HepG2 (cell line): ENCODE data around the gene POU3F3. TPM values are rescaled to one million over a fixed set of nuclear protein-coding genes. Genes with fewer than 3 reads are reported as not detected.

Source experiments
- ATAC-seq: fragments of 200-7000 bp; cut with Tn5 transposase; 3 replicates; pipeline ENCODE4 v1.9.1; 2020; ENCODE audit warnings: mild to moderate bottlenecking, moderate library complexity
- BruUV-seq: library from RNA; stranded (reverse); fragments of 400-500 nt; replicated peaks from 2 replicates; lab custom pipeline; 2021; lab: Mats Ljungman, UMichigan
- CTCF ChIA-PET: fragments of 300-600 bp; formaldehyde crosslinking; extraction: SDS; loops from one replicate; lab custom pipeline; 2021; ENCODE audit warnings: low total read pairs, inconsistent platforms, low intra/inter-chr PET ratio; lab: Yijun Ruan, JAX
- POLR2A ChIA-PET: fragments of 350-600 bp; sonication (Branson Sonifier 250); formaldehyde crosslinking; loops from one replicate; lab custom pipeline; 2020; ENCODE audit warnings: antibody characterized with exemption, inconsistent platforms; lab: Yijun Ruan, JAX
- DNase-seq: peaks from one replicate; pipeline ENCODE4 v3.0.0-alpha.2; 2015; ENCODE audit warnings: low spot score
- FAIRE-seq: peaks from 3 replicates; lab custom pipeline; 2011; peaks lifted over from hg19 to GRCh38; lab: Jason Lieb, UNC
- H2AFZ ChIP-seq: one replicate; pipeline ENCODE4 v1.6.1; 2011; ENCODE audit warnings: low read length, inconsistent platforms
- H3K27ac ChIP-seq: fragments of 300-600 bp; 3 replicates; pipeline ENCODE4 v1.8.0; 2011; ENCODE audit warnings: mixed run types, mild to moderate bottlenecking, mixed read lengths, low read length, inconsistent platforms; ENCODE audit not compliant: insufficient read depth; ENCODE audit errors: extremely low read length
- H3K27me3 ChIP-seq, 2 experiments: fragments of 200-600 bp in 1 of 2; 2 replicates in 1 of 2; 3 replicates in 1 of 2; pipeline versions ENCODE4 v1.6.0 to v1.8.0; 2011; ENCODE audit warnings: low read length in 2 of 2, mild to moderate bottlenecking in 2 of 2, moderate library complexity in 2 of 2, inconsistent platforms in 1 of 2; ENCODE audit not compliant: insufficient read depth in 2 of 2, control insufficient read depth in 1 of 2
- H3K36me3 ChIP-seq, 2 experiments: fragments of 200-600 bp in 1 of 2; replicated peaks in 1 of 2; 2 replicates in 1 of 2; 3 replicates in 1 of 2; pipeline versions ENCODE4 v1.5.1 to v1.8.0; 2011; ENCODE audit warnings: low read length in 2 of 2, inconsistent platforms in 1 of 2; ENCODE audit not compliant: insufficient read depth in 2 of 2, control insufficient read depth in 1 of 2
- H3K4me1 ChIP-seq: 2 replicates; pipeline ENCODE4 v1.5.1; 2012; ENCODE audit warnings: low read length, inconsistent platforms; ENCODE audit not compliant: insufficient read depth
- H3K4me2 ChIP-seq: 2 replicates; pipeline ENCODE4 v1.6.0; 2011; ENCODE audit warnings: low read depth, low read length, inconsistent platforms
- H3K4me3 ChIP-seq, 3 experiments: fragments of 200-600 bp in 1 of 3; sonication (generic), shearing (Covaris generic) in 1 of 3; replicated peaks in 1 of 3; 2 replicates each; pipeline ENCODE4 v1.5.1; 2011 to 2016; ENCODE audit warnings: low read length in 3 of 3, inconsistent platforms in 2 of 3, low read depth in 2 of 3, mild to moderate bottlenecking in 2 of 3, control low read depth in 1 of 3, mixed read lengths in 1 of 3; ENCODE audit not compliant: insufficient read depth in 1 of 3
- H3K79me2 ChIP-seq: one replicate; pipeline ENCODE4 v1.6.1; 2011; ENCODE audit warnings: low read length, inconsistent platforms; ENCODE audit not compliant: insufficient read depth
- H3K9ac ChIP-seq: 2 replicates; pipeline ENCODE4 v1.6.0; 2011; ENCODE audit warnings: mild to moderate bottlenecking, low read depth, low read length, inconsistent platforms; ENCODE audit not compliant: insufficient read depth
- H3K9me3 ChIP-seq: 2 replicates; pipeline ENCODE4 v1.5.1; 2012; ENCODE audit warnings: mild to moderate bottlenecking, low read length
- H4K20me1 ChIP-seq: 2 replicates; pipeline ENCODE4 v1.6.0; 2011; ENCODE audit warnings: inconsistent platforms, mild to moderate bottlenecking, low read length, moderate library complexity; ENCODE audit not compliant: insufficient read depth
- BCL3 ChIP-seq: sonication (generic); formaldehyde crosslinking; IDR thresholded peaks from 2 replicates; pipeline ENCODE4 v1.5.1; 2020; ENCODE audit warnings: mild to moderate bottlenecking, missing genetic modification reagents, moderate library complexity
- ELK4 ChIP-seq: sonication (generic); formaldehyde crosslinking; IDR thresholded peaks from 2 replicates; pipeline ENCODE4 v1.9.0; 2021; ENCODE audit warnings: missing genetic modification reagents, borderline replicate concordance
- RFX3 ChIP-seq: IDR thresholded peaks from 2 replicates; pipeline ENCODE4 v1.6.1; 2016; ENCODE audit warnings: missing biosample characterization, missing genetic modification reagents
- SSRP1 ChIP-seq: IDR thresholded peaks from 2 replicates; pipeline ENCODE4 v1.6.1; 2016; ENCODE audit warnings: control low read depth
- ZBTB46 ChIP-seq: sonication (generic); formaldehyde crosslinking; IDR thresholded peaks from 2 replicates; pipeline ENCODE4 v1.4.0; 2020; ENCODE audit warnings: mild to moderate bottlenecking, missing genetic modification reagents, borderline replicate concordance
- ZC3H4 ChIP-seq: sonication (generic); formaldehyde crosslinking; IDR thresholded peaks from 2 replicates; pipeline ENCODE4 v1.4.0; 2020; ENCODE audit warnings: missing genetic modification reagents, borderline replicate concordance
- ZNF335 ChIP-seq: sonication (generic); formaldehyde crosslinking; IDR thresholded peaks from 2 replicates; pipeline ENCODE4 v1.4.0; 2020; ENCODE audit warnings: missing genetic modification reagents
- WGBS: methylation state at CpG from one replicate; pipeline ENCODE4 v1.1.6; 2017; ENCODE audit warnings: low lambda C conversion rate; 5-methylcytosine and 5-hydroxymethylcytosine counted together
- in situ Hi-C: cut with HindIII; loops from 2 replicates; pipeline ENCODE4 v1.10.0; 2017; ENCODE audit warnings: low pct_unique_long_range_greater_than_20kb; ENCODE audit not compliant: extremely low pct_ligation_motif_present
- intact Hi-C: fragments of 100-400 bp; cut with micrococcal nuclease; formaldehyde crosslinking; loops from one replicate; pipeline ENCODE4 v1.10.0; 2022; ENCODE audit not compliant: unreplicated experiment
- polyA plus RNA-seq, 8 experiments: library from polyadenylated mRNA; depleted of rRNA in 3 of 8; stranded (reverse) in 7 of 8; unstranded in 1 of 8; fragments of >200 nt; fragmentation: Illumina TruSeq in 4 of 8; extraction: Trizol in 4 of 8; gene quantifications; 2 replicates each; pipeline versions ENCODE4 v1.2.1 to v1.2.3, GENCODE V29; 2011 to 2016; ENCODE audit warnings: low read depth in 4 of 8, missing spikeins in 1 of 8, mixed read lengths in 1 of 8; ENCODE audit not compliant: insufficient read depth in 1 of 8
- total RNA-seq, 5 experiments: library from RNA; depleted of rRNA; stranded (reverse); fragments of >200 nt; fragmentation: Illumina TruSeq; extraction: Trizol; gene quantifications; 2 replicates each; pipeline ENCODE4 v1.2.3, GENCODE V29; 2016; ENCODE audit warnings: low read depth in 1 of 5
- TF ChIP-seq, protein P1 (sequence below), 2 experiments: fragments of 450-650 bp in 1 of 2; sonication (generic) in 1 of 2; formaldehyde crosslinking; IDR thresholded peaks; 2 replicates each; pipeline versions ENCODE4 v1.5.0 to v1.8.0; 2020 to 2022; ENCODE audit warnings: mild to moderate bottlenecking in 1 of 2, missing genetic modification reagents in 1 of 2
- TF ChIP-seq, protein P2 (sequence below): sonication (generic); formaldehyde crosslinking; IDR thresholded peaks from 2 replicates; pipeline ENCODE4 v1.9.0; 2021; ENCODE audit warnings: missing genetic modification reagents, mild to moderate bottlenecking, borderline replicate concordance

The POU3F3 gene
- total and polyA plus RNA-seq, 2 of the 13 experiments (the other 11 are each of a cell fraction or from before 2014, with no cell fraction given): not detected

- no peak for FAIRE-seq
- peaks cover 6 to 62% of the 10 kb centered on the region in 2 experiments; a peak in 4 of 5 replicates for H3K27me3 ChIP-seq
Observed at GRCh38 chr2:104856973-104857261, 3.0 kb downstream of the POU3F3 start.

More at GRCh38 chr2:104856973-104857261, 3.0 kb downstream of the POU3F3 start:
- WGBS: 63% methylated on average over 41 of the region's 41 CpGs
- H3K36me3 ChIP-seq: no peaks in the 10 kb centered on the region
- ChIA-PET CTCF (no interaction called here), POLR2A (no interaction called here)
- ATAC-seq (no peak), DNase-seq (no peak)
- in situ Hi-C loops (loop anchor here (10.0 kb wide), 1 partner anchor 902 kb away; no protein-coding TSS in a partner anchor), intact Hi-C loops (no loop called here)
- no peaks in the 10 kb centered on the region for H3K9me3 ChIP-seq
- H3K4me1 ChIP-seq: peaks cover 6% of the 10 kb centered on the region; the same call in 1 of the 2 replicates
- peak overlapping the region; percentile 49 for H2AFZ ChIP-seq
- H3K9ac ChIP-seq: no peak overlapping the region
- TF ChIP-seq BCL3 (CRISPR knock-in tag): no peak
- TF ChIP-seq, protein P1, sequence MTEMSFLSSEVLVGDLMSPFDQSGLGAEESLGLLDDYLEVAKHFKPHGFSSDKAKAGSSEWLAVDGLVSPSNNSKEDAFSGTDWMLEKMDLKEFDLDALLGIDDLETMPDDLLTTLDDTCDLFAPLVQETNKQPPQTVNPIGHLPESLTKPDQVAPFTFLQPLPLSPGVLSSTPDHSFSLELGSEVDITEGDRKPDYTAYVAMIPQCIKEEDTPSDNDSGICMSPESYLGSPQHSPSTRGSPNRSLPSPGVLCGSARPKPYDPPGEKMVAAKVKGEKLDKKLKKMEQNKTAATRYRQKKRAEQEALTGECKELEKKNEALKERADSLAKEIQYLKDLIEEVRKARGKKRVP (CRISPR knock-in tag; IDR thresholded peaks at IDR 0.05): no peak
- no peak for TF ChIP-seq ZC3H4
- TF ChIP-seq SSRP1 (CRISPR knock-in tag): no peak
- TF ChIP-seq RFX3: no peak
- TF ChIP-seq, protein P2, sequence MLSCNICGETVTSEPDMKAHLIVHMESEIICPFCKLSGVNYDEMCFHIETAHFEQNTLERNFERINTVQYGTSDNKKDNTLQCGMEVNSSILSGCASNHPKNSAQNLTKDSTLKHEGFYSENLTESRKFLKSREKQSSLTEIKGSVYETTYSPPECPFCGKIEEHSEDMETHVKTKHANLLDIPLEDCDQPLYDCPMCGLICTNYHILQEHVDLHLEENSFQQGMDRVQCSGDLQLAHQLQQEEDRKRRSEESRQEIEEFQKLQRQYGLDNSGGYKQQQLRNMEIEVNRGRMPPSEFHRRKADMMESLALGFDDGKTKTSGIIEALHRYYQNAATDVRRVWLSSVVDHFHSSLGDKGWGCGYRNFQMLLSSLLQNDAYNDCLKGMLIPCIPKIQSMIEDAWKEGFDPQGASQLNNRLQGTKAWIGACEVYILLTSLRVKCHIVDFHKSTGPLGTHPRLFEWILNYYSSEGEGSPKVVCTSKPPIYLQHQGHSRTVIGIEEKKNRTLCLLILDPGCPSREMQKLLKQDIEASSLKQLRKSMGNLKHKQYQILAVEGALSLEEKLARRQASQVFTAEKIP: no peak
- TF ChIP-seq ZNF335 (CRISPR knock-in tag): no peak
- TF ChIP-seq ELK4 (CRISPR knock-in tag): no peak
- no peak for TF ChIP-seq ZBTB46 (CRISPR knock-in tag)
- no TSS peak for BruUV-seq
- H4K20me1 ChIP-seq: no peaks in the 10 kb centered on the region
- no peaks in the 10 kb centered on the region for H3K79me2 ChIP-seq
- H3K4me2 ChIP-seq: peak overlapping the region; percentile 63
- no peak overlapping the region for H3K27ac ChIP-seq
- H3K4me3 ChIP-seq: peak overlapping the region in 2 of 3 experiments; percentile 7 to 31; a peak in 2 of 6 replicates
